SK-N-SH (cell line): Measurements from ENCODE around the gene ZCCHC2.

Experiments used
- GABPA ChIP-seq: IDR thresholded peaks from 2 replicates; pipeline ENCODE4 v1.4.0; 2012; ENCODE audit warnings: low read depth, mild to moderate bottlenecking
- GATA2 ChIP-seq: sonication (generic); formaldehyde crosslinking; IDR thresholded peaks from 2 replicates; pipeline ENCODE4 v1.5.0; 2020; ENCODE audit warnings: mild to moderate bottlenecking, missing genetic modification reagents
- RCOR1 ChIP-seq: fragments of 150-350 bp; IDR thresholded peaks from 2 replicates; pipeline ENCODE4 v1.6.1; 2017; ENCODE audit warnings: antibody characterized with exemption, low read length
- RFX5 ChIP-seq: IDR thresholded peaks from 2 replicates; pipeline ENCODE4 v1.6.1; 2012; ENCODE audit warnings: mild to moderate bottlenecking, improper control_type of control experiment, low read length
- TF ChIP-seq, protein P1 (sequence below): fragments of 200-600 bp; sonication (generic); IDR thresholded peaks from 2 replicates; pipeline ENCODE4 v1.6.1; 2017; ENCODE audit warnings: antibody characterized with exemption, mild to moderate bottlenecking, moderate library complexity
- TF ChIP-seq, protein P2 (sequence below): IDR thresholded peaks from 2 replicates; pipeline ENCODE4 v1.4.0; 2012; ENCODE audit warnings: low read depth

DNA sequence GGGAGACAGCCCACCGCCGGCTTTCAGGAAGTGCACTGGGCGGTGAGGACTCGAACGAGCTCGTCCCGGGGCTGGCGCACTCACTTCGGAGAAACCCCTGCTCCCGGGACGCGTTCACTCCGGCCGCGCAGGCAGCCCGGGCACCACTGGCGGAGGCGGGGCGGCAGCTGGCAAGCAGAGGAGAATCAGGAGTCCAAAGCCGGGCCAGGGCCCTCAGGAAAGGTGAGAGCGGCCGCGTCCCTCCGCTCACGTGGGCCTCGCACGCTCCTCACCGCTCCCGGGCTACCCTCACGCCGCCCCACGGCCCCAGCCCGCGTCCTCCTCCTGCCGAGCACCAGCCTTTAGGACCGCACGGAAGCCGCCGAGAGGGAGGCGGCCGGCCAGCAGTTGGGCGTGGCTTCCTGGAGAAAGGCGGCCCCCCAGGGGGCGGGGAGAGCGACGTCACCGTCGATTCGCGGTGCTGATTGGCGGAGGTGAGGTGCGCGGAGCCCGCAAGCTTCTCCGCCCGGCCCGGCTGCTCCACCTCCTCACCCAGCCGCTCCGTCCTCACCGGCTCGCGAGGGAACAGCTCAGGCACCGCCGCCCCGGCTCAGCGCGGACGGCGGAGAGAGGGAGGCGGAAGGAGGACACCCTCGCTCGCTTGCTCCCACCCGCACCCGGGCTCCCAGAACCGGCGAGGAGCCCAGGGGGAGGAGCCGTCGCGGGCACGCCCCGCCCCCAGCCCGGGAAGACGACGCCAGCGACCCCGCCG lies at the start of gene ZCCHC2:
- TF ChIP-seq, protein P1, sequence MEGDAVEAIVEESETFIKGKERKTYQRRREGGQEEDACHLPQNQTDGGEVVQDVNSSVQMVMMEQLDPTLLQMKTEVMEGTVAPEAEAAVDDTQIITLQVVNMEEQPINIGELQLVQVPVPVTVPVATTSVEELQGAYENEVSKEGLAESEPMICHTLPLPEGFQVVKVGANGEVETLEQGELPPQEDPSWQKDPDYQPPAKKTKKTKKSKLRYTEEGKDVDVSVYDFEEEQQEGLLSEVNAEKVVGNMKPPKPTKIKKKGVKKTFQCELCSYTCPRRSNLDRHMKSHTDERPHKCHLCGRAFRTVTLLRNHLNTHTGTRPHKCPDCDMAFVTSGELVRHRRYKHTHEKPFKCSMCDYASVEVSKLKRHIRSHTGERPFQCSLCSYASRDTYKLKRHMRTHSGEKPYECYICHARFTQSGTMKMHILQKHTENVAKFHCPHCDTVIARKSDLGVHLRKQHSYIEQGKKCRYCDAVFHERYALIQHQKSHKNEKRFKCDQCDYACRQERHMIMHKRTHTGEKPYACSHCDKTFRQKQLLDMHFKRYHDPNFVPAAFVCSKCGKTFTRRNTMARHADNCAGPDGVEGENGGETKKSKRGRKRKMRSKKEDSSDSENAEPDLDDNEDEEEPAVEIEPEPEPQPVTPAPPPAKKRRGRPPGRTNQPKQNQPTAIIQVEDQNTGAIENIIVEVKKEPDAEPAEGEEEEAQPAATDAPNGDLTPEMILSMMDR, result no peak
- TF ChIP-seq, protein P2, sequence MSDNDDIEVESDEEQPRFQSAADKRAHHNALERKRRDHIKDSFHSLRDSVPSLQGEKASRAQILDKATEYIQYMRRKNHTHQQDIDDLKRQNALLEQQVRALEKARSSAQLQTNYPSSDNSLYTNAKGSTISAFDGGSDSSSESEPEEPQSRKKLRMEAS, result peak; percentile 88
- TF ChIP-seq RFX5 (peak; percentile 89), GATA2 (no peak), GABPA (peak; percentile 47), RCOR1 (no peak)
